Activated CD4-positive, alpha-beta memory T cell treated with anti-CD3 and anti-CD28 coated beads, Interleukin-2, amount 10 ng/mL, durations not matched to agents 7 days and 5 days (primary cell): ENCODE measurements around the gene SERPIND1. TPM values are rescaled to one million over a fixed set of nuclear protein-coding genes. Genes with fewer than 3 reads are reported as not detected.

Experiments
- CTCF ChIA-PET: fragments of 350-600 bp; sonication (Branson Sonifier 250); formaldehyde crosslinking; loops from one replicate; lab custom pipeline; 2021; ENCODE audit warnings: antibody characterized with exemption, inconsistent platforms; lab: Charles Lee
- POLR2A ChIA-PET: fragments of 350-600 bp; sonication (Branson Sonifier 250); formaldehyde crosslinking; loops from one replicate; lab custom pipeline; 2021; ENCODE audit warnings: antibody characterized with exemption; lab: Charles Lee
- DNase-seq: peaks from one replicate; pipeline ENCODE4 v3.0.0-alpha.2; 2020
- H3K27ac Mint-ChIP-seq: one replicate; pipeline ENCODE4 v1.8.0; 2021; ENCODE audit warnings: mild to moderate bottlenecking, mixed read lengths
- H3K27me3 Mint-ChIP-seq: one replicate; pipeline ENCODE4 v1.8.0; 2021; ENCODE audit warnings: mixed read lengths
- H3K36me3 Mint-ChIP-seq: one replicate; pipeline ENCODE4 v1.8.0; 2021; ENCODE audit warnings: low read depth, mixed read lengths
- H3K4me1 Mint-ChIP-seq: one replicate; pipeline ENCODE4 v1.8.0; 2021; ENCODE audit warnings: mixed read lengths
- H3K4me3 Mint-ChIP-seq: one replicate; pipeline ENCODE4 v1.8.0; 2021; ENCODE audit warnings: mild to moderate bottlenecking, mixed read lengths
- H3K9me3 Mint-ChIP-seq: one replicate; pipeline ENCODE4 v1.8.0; 2021; ENCODE audit warnings: mixed read lengths
- total RNA-seq, 2 experiments: library from RNA; stranded (reverse); gene quantifications; one replicate each; pipeline ENCODE4 v1.2.3, GENCODE V29; 2021

The SERPIND1 gene
- total RNA-seq, 2 experiments from 2014 or later = not detected

DNA sequence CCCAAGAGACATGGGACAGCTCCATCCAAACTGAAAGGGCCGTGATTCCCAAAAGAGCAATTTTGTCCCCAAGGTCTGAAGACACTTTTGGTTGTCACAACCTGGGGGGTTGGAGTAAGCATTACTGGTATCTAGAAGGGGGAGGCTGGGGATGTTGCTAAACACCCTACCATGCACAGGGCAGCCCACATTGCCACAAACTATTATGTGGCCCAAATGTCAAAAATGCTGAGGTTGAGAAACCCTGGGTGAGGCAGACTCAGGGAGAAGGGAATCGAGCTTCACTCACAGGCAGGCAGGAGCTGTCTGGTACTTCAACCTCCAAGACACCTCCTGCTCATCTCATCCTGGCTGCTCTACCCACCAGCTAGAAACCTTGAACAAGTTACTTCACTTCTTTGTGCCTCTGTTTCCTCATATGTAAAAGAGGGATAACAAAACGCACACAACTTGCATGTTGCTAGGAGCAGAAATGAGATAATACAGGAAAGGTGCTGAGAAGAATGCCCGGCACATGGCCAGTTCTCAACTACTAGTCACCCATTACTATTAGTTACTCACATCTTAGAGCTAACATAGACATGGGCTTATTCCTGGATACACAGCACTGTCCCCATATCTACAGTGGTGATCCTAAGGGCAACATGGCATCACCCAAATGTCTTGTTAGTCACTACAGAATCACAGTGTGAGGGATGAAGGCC lies 8.8 kb downstream of the SERPIND1 start:
- DNase-seq = no peak
- no peak overlapping the region for H3K27ac Mint-ChIP-seq

DNA sequence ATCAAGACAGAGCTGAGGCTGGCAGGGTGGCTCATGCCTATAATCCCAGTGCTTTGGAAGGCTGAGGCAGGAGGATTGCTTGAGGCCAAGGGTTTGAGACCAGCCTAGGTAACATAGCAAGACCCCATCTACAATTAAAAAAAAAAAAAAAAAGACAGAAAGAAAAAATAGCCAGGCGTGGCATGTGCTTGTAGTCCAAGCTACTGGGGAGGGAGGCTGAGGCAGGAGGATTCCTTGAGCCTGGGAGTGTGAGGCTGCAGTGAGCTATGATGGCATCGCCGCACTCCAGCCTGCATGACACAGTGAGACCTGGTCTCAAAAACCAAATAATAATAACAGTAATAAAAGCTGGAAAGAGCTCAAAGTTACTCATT lies 9.4 kb downstream of the SERPIND1 start:
- Mint-ChIP-seq H3K4me3 (no peak overlapping the region), H3K4me1 (peaks cover 15% of the 10 kb centered on the region), H3K36me3 (peaks cover 18% of the 10 kb centered on the region), H3K9me3 (no peaks in the 10 kb centered on the region), H3K27me3 (no peaks in the 10 kb centered on the region), H3K27ac (no peak overlapping the region)
- POLR2A ChIA-PET = no interaction called here
- CTCF ChIA-PET = interaction anchor here (0.5 to 2.1 kb wide), 8 partner anchors 9 to 1716 kb away, joined by 3 to 10 read pairs (median 4); partner anchors contain the start of gene SERPIND1
- no peak for DNase-seq

More for the DNA sequence above, 8.8 kb downstream of the SERPIND1 start:
- no peak overlapping the region for H3K4me3 Mint-ChIP-seq
- CTCF ChIA-PET = interaction anchor here (0.5 to 2.1 kb wide), 7 partner anchors 9 to 1716 kb away, joined by 3 to 10 read pairs (median 4); partner anchors contain the start of gene SERPIND1
- H3K9me3 Mint-ChIP-seq = no peaks in the 10 kb centered on the region
- no peaks in the 10 kb centered on the region for H3K27me3 Mint-ChIP-seq
- H3K4me1 Mint-ChIP-seq = peaks cover 18% of the 10 kb centered on the region
- peaks cover 18% of the 10 kb centered on the region for H3K36me3 Mint-ChIP-seq
- POLR2A ChIA-PET = no interaction called here

DNA sequence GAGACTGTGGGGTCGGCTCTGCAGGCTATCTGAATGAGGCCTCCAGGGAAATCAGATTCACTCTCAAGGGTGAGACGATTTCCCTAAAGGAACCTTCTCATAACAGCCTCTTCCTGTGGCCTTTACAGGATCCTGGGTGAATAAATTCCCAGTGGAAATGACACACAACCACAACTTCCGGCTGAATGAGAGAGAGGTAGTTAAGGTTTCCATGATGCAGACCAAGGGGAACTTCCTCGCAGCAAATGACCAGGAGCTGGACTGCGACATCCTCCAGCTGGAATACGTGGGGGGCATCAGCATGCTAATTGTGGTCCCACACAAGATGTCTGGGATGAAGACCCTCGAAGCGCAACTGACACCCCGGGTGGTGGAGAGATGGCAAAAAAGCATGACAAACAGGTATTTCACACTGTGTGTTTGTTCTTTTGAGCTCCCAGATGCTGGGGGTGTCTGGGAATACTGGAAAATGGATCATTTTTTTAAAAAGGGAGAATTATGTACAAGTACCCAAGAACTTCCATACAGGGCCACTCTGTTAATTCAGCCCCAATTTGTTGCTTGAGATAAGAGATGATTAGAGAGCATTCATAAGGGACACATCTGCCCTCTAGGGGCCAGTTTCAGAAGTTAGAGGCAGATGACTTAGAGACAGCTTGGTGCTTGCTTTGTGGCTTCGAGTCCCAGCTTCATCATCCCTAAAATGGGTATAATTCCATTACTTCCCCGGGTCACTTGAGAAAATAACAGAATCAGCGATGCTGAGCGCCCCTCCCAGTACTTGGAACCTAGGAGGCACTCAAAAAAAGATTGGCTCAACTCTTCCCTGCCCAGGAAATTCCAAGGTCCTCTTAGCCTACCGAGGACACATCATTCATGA lies 10.2 kb downstream of the SERPIND1 start:
- peaks cover 20% of the 10 kb centered on the region for H3K36me3 Mint-ChIP-seq
- CTCF ChIA-PET = interaction anchor here (0.5 to 2.1 kb wide), 15 partner anchors 8 to 263 kb away, joined by 3 to 10 read pairs (median 4); partner anchors contain the start of gene SERPIND1
- no peaks in the 10 kb centered on the region for H3K27me3 Mint-ChIP-seq
- peaks cover 11% of the 10 kb centered on the region for H3K4me1 Mint-ChIP-seq
- no peak overlapping the region for H3K27ac Mint-ChIP-seq
- H3K4me3 Mint-ChIP-seq = no peak overlapping the region
- no peaks in the 10 kb centered on the region for H3K9me3 Mint-ChIP-seq
- DNase-seq = peak; percentile 47
- POLR2A ChIA-PET = interaction anchor here (1.6 kb wide), 1 partner anchor 10 kb away, joined by 5 read pairs; the partner anchor contains the start of gene SERPIND1

DNA sequence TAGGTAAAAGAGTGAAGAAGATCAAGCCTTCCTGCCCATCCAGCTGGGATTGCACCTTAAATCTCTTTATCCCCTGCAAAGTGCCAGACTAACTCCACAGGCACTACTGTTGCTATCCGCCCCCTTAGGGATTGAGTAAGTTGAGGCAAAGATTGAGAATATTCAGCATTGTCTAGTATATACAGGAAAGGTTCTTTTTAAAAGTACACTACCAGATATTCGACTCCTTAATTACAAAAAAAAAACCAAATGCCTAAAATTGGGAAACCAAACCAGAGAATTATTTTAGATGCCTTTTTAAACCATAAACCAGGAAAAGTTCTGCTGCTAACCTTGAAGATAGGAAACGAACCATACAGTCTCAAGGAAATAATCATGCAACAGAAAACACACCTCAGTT lies 11.5 kb downstream of the SERPIND1 start:
- DNase-seq = no peak
- H3K27me3 Mint-ChIP-seq = no peaks in the 10 kb centered on the region
- peaks cover 11% of the 10 kb centered on the region for H3K4me1 Mint-ChIP-seq
- ChIA-PET POLR2A (interaction anchor here (1.6 kb wide), 1 partner anchor 11 kb away, joined by 5 read pairs; the partner anchor contains the start of gene SERPIND1), CTCF (interaction anchor here (0.8 to 2.0 kb wide), 4 partner anchors 10 to 237 kb away, joined by 3 to 5 read pairs (median 4); no protein-coding TSS in a partner anchor)
- H3K9me3 Mint-ChIP-seq = no peaks in the 10 kb centered on the region
- peaks cover 16% of the 10 kb centered on the region for H3K36me3 Mint-ChIP-seq
- no peak overlapping the region for H3K27ac Mint-ChIP-seq
- no peak overlapping the region for H3K4me3 Mint-ChIP-seq

DNA sequence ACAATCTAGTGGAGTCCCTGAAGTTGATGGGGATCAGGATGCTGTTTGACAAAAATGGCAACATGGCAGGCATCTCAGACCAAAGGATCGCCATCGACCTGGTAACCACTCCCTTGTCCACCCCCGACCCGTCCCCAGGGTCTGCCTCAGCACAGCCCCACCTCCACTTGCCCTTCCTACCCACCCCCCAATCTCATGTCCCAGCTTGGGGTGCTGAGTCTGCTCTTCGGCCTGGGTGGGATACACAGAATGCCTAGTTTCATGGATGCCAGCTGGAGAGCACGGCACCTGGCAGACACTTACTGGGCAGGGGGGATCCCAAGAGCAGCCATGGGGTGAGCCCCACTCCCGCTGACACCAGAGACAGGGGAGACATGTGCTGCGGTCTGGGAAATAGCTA lies 12.1 kb downstream of the SERPIND1 start:
- Mint-ChIP-seq H3K36me3 (peaks cover 22% of the 10 kb centered on the region), H3K9me3 (no peaks in the 10 kb centered on the region), H3K27ac (no peak overlapping the region), H3K4me3 (no peak overlapping the region), H3K27me3 (no peaks in the 10 kb centered on the region), H3K4me1 (peaks cover 8% of the 10 kb centered on the region)
- no peak for DNase-seq
- ChIA-PET CTCF (interaction anchor here (0.6 kb wide), 1 partner anchor 817 kb away, joined by 3 read pairs; no protein-coding TSS in a partner anchor), POLR2A (no interaction called here)

DNA sequence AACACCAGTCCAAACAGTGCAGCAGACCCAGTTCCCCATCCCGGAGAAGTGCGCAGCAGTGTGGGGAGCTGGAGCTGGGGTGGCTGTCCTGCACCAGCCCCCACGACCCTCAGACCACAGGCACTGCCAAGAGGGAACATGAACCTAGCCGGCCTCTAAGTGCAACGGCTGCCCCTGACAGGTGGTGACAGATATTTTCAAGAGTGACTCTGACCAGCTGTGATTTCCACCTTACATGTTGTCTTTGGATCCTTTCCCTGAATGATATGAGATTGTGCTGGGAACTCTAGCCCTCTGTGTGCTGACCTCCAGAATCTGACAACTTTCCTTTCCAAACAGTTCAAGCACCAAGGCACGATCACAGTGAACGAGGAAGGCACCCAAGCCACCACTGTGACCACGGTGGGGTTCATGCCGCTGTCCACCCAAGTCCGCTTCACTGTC lies 12.6 kb downstream of the SERPIND1 start:
- Mint-ChIP-seq H3K27me3 (no peaks in the 10 kb centered on the region), H3K4me3 (no peak overlapping the region), H3K4me1 (peaks cover 4% of the 10 kb centered on the region), H3K9me3 (no peaks in the 10 kb centered on the region), H3K36me3 (peaks cover 24% of the 10 kb centered on the region), H3K27ac (no peak overlapping the region)
- CTCF ChIA-PET = no interaction called here
- POLR2A ChIA-PET = no interaction called here
- DNase-seq = no peak

DNA sequence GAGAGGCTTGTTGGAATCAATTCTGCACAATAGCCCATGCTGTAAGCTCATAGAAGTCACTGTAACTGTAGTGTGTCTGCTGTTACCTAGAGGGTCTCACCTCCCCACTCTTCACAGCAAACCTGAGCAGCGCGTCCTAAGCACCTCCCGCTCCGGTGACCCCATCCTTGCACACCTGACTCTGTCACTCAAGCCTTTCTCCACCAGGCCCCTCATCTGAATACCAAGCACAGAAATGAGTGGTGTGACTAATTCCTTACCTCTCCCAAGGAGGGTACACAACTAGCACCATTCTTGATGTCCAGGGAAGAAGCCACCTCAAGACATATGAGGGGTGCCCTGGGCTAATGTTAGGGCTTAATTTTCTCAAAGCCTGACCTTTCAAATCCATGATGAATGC lies 13.3 kb downstream of the SERPIND1 start:
- H3K36me3 Mint-ChIP-seq = peaks cover 26% of the 10 kb centered on the region
- H3K27ac Mint-ChIP-seq = no peak overlapping the region
- H3K4me3 Mint-ChIP-seq = no peak overlapping the region
- POLR2A ChIA-PET = no interaction called here
- no peaks in the 10 kb centered on the region for H3K9me3 Mint-ChIP-seq
- no peak for DNase-seq
- no peaks in the 10 kb centered on the region for H3K27me3 Mint-ChIP-seq
- CTCF ChIA-PET = no interaction called here
- peaks cover 2% of the 10 kb centered on the region for H3K4me1 Mint-ChIP-seq

DNA sequence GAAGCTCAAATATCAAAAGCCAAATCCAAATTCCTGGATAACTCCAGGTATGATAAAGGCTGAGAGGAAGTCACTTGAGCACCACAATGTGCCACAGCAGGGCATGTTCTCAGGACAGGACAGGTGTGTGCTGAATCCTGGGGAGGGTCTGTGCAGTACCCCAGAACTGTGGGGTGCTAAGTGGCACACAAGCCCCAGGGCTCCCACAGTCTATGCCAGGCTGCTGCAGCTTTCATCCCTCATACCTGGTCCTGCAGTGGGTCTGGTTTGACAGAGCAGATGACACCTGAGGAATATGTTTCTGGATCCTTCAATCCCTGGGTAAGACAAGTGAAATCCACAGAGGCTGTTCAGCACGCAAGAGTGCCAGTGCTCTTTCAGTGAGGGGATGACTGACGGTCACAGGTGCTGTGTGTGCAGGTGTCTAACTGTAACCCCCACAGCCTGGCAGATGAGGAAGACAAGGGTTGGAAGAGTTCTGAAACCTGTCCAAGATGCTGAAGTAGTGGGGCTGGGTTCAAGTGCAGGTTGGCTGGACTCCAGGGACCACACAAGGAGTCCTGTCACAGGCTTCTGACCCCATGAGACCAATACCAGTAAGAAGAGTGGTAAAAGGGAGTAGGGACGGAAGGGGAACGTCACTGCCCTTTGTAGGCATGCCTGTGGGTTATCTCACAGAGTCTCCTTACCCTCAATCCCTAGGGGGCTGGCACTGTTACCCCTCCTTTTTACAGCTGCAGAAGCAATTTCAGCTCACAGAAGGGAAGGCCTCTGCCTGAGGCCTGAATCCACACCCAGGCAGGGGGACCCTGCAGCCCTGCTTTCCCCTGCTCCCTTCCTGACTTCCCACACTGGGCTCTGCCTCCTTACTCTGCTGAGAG lies 14.1 kb downstream of the SERPIND1 start:
- POLR2A ChIA-PET = no interaction called here
- no peak overlapping the region for H3K27ac Mint-ChIP-seq
- CTCF ChIA-PET = no interaction called here

DNA sequence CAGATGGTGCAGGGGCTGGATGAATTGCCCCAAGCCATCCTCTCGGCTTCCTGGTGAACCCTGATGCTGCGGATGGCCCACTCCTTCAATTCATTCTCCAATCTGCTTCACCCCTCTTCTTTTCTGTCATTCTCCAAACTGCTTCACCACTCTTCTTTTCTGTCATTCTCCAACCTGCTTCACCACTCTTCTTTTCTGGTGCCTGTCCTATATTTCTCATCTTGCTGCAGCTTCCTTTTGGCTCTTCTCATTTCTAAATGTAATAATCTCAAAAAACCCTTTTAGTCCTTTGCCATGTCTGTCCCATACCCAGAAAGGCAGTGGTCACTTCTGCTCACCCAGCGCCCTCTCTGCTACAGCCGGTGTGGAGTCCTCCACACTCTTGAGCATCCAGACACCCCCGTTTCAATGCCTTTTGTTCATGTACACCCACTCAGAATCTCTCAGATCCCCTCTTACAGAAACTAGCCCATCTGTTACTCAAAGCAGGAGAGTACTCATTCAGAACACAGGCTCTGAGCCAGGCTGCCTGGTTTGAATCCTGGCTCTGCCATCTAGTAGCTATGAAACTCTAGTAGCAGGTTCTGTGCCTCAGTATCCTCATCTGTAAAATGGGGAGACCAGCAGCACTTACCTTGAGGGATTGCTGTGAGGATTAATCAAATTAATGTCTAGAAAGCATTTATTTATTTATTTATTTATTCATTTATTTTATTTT lies 14.9 kb downstream of the SERPIND1 start:
- ChIA-PET POLR2A (no interaction called here), CTCF (interaction anchor here (1.6 kb wide), 1 partner anchor 24 kb away, joined by 3 read pairs; no protein-coding TSS in a partner anchor)
- H3K36me3 Mint-ChIP-seq = peaks cover 30% of the 10 kb centered on the region
- no peaks in the 10 kb centered on the region for H3K27me3 Mint-ChIP-seq
- no peaks in the 10 kb centered on the region for H3K4me1 Mint-ChIP-seq
- H3K27ac Mint-ChIP-seq = no peak overlapping the region
- H3K9me3 Mint-ChIP-seq = no peaks in the 10 kb centered on the region
- DNase-seq = no peak
- H3K4me3 Mint-ChIP-seq = no peak overlapping the region

More for the DNA sequence above, 14.1 kb downstream of the SERPIND1 start:
- no peaks in the 10 kb centered on the region for H3K27me3 Mint-ChIP-seq
- H3K36me3 Mint-ChIP-seq = peaks cover 31% of the 10 kb centered on the region
- no peaks in the 10 kb centered on the region for H3K4me1 Mint-ChIP-seq
- H3K4me3 Mint-ChIP-seq = no peak overlapping the region
- H3K9me3 Mint-ChIP-seq = no peaks in the 10 kb centered on the region
- no peak for DNase-seq

DNA sequence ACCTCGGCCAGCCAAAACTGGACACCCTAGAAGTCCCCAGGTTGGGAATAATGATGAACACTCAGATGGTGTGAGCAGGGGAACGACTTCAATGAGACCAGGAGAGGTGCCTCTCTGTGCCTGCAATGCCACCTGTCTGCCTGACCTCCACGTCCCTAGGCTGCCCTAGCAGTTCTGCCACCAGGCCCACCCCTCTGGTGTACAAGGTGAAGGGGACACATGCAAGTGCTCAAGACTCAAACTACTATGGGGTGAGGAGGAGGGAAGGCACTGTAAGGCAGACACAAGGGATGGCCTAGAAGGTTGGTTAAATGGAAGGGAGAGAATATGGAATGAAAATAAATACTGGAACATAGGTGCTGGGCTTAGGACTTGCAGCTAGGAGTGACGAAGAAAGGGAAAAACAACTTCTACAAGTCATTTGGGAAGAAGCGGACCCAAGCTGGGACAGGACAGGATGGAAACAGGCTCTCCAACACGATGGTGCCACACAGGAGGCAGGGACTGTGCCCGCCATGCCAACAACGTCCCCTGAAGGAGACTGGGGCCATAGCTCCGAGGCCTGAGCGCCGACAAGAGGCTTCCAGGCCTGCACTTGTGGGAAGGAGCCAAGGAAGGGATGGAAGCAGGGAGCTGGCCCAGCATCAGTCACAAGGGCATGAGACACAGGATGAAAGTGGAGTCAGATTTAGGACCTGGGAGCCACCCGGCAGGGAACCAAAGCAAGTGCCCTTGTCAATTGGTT lies 18.5 kb downstream of the SERPIND1 start:
- Mint-ChIP-seq H3K4me1 (no peaks in the 10 kb centered on the region), H3K36me3 (peaks cover 44% of the 10 kb centered on the region), H3K4me3 (no peak overlapping the region), H3K9me3 (no peaks in the 10 kb centered on the region), H3K27me3 (no peaks in the 10 kb centered on the region), H3K27ac (no peak overlapping the region)
- ChIA-PET CTCF (interaction anchor here (1.5 kb wide), 1 partner anchor 9 kb away, joined by 4 read pairs; no protein-coding TSS in a partner anchor), POLR2A (no interaction called here)
- no peak for DNase-seq
